IMR-90 (cell line): ENCODE results near the gene RPGR. TPM values are rescaled to one million over a fixed set of nuclear protein-coding genes. Genes with fewer than 3 reads are reported as not detected.

Source experiments
- ATAC-seq: fragments of 200-7000 bp; cut with Tn5 transposase; 2 replicates; pipeline ENCODE4 v1.9.1; 2020; ENCODE audit warnings: low read depth, mild to moderate bottlenecking, moderate library complexity
- BruUV-seq: library from RNA; stranded (reverse); fragments of 400-500 nt; replicated peaks from 2 replicates; lab custom pipeline; 2021; lab: Mats Ljungman, UMichigan
- CTCF ChIA-PET: fragments of 300-600 bp; formaldehyde crosslinking; extraction: SDS; loops from one replicate; lab custom pipeline; 2021; ENCODE audit warnings: antibody characterized with exemption; lab: Yijun Ruan, JAX
- POLR2A ChIA-PET: fragments of 300-600 bp; sonication (Branson Sonifier 250); formaldehyde crosslinking; loops from one replicate; lab custom pipeline; 2022; ENCODE audit warnings: antibody characterized with exemption; ENCODE audit not compliant: unreplicated experiment; lab: Charles Lee
- DNase-seq: peaks from one replicate; pipeline ENCODE4 v3.0.0; 2013
- H2AFZ ChIP-seq: replicated peaks from 2 replicates; pipeline ENCODE3; 2013; ENCODE audit warnings: low read length, mild to moderate bottlenecking; ENCODE audit not compliant: poor library complexity
- H2AK5ac ChIP-seq: 2 replicates; pipeline ENCODE4 v1.6.1; 2013; ENCODE audit warnings: low read depth, low read length, inconsistent platforms
- H2AK9ac ChIP-seq: replicated peaks from 2 replicates; pipeline ENCODE3; 2013; ENCODE audit warnings: mild to moderate bottlenecking, low read depth, low read length, moderate library complexity; ENCODE audit not compliant: poor library complexity
- H2BK120ac ChIP-seq: 2 replicates; pipeline ENCODE4 v1.6.1; 2013; ENCODE audit warnings: low read depth, low read length, inconsistent platforms
- H2BK15ac ChIP-seq: 3 replicates; pipeline ENCODE4 v1.6.1; 2013; ENCODE audit warnings: low read depth, low read length, inconsistent platforms
- H2BK20ac ChIP-seq: 2 replicates; pipeline ENCODE4 v1.6.1; 2013; ENCODE audit warnings: low read depth, mild to moderate bottlenecking, inconsistent platforms, low read length, moderate library complexity
- H2BK5ac ChIP-seq: 2 replicates; pipeline ENCODE4 v1.6.1; 2013; ENCODE audit warnings: mild to moderate bottlenecking, low read depth, low read length, inconsistent platforms; ENCODE audit not compliant: poor library complexity, severe bottlenecking
- H3K14ac ChIP-seq: replicated peaks from 2 replicates; pipeline ENCODE4 v1.6.1; 2013; ENCODE audit warnings: low read depth, low read length, inconsistent platforms
- H3K18ac ChIP-seq: 2 replicates; pipeline ENCODE4 v1.6.1; 2013; ENCODE audit warnings: low read depth, low read length, control low read depth
- H3K23ac ChIP-seq: 2 replicates; pipeline ENCODE4 v1.6.1; 2013; ENCODE audit warnings: low read depth, low read length, inconsistent platforms
- H3K27ac ChIP-seq: 2 replicates; pipeline ENCODE4 v1.5.1; 2013; ENCODE audit warnings: mild to moderate bottlenecking, control low read depth, low read length; ENCODE audit not compliant: insufficient read depth
- H3K27me3 ChIP-seq: 2 replicates; pipeline ENCODE4 v1.6.1; 2013; ENCODE audit warnings: low read length; ENCODE audit not compliant: control insufficient read depth, insufficient read depth
- H3K36me3 ChIP-seq: 2 replicates; pipeline ENCODE4 v1.6.1; 2013; ENCODE audit warnings: low read length, mixed read lengths; ENCODE audit not compliant: control insufficient read depth, insufficient read depth
- H3K4ac ChIP-seq: 2 replicates; pipeline ENCODE4 v1.6.1; 2013; ENCODE audit warnings: low read depth, low read length, inconsistent platforms
- H3K4me1 ChIP-seq: 2 replicates; pipeline ENCODE4 v1.6.1; 2013; ENCODE audit warnings: low read length, mixed read lengths; ENCODE audit not compliant: control insufficient read depth, insufficient read depth
- H3K4me2 ChIP-seq: 2 replicates; pipeline ENCODE4 v1.6.1; 2013; ENCODE audit warnings: low read depth, mild to moderate bottlenecking, control low read depth, low read length, moderate library complexity
- H3K4me3 ChIP-seq: 2 replicates; pipeline ENCODE4 v1.5.1; 2013; ENCODE audit warnings: low read depth, mild to moderate bottlenecking, control low read depth, low read length, moderate library complexity; ENCODE audit not compliant: insufficient read depth
- H3K56ac ChIP-seq: 2 replicates; pipeline ENCODE4 v1.6.1; 2013; ENCODE audit warnings: low read length, inconsistent platforms; ENCODE audit not compliant: insufficient read depth; ENCODE audit errors: extremely low read depth
- H3K79me1 ChIP-seq, 2 experiments: 2 replicates each; pipeline ENCODE4 v1.6.1; 2013; ENCODE audit warnings: low read length in 2 of 2, inconsistent platforms in 1 of 2, low read depth in 1 of 2
- H3K9ac ChIP-seq: 2 replicates; pipeline ENCODE4 v1.6.1; 2013; ENCODE audit warnings: low read depth, low read length, control low read depth
- H3K9me1 ChIP-seq: 2 replicates; pipeline ENCODE4 v1.6.1; 2013; ENCODE audit warnings: low read length, inconsistent platforms; ENCODE audit not compliant: insufficient read depth
- H3K9me3 ChIP-seq: 2 replicates; pipeline ENCODE4 v1.6.1; 2013; ENCODE audit warnings: low read length; ENCODE audit not compliant: control insufficient read depth, insufficient read depth
- H4K20me1 ChIP-seq: 2 replicates; pipeline ENCODE4 v1.6.1; 2013; ENCODE audit warnings: low read length, inconsistent platforms; ENCODE audit not compliant: insufficient read depth
- H4K5ac ChIP-seq: 2 replicates; pipeline ENCODE4 v1.6.1; 2013; ENCODE audit warnings: mild to moderate bottlenecking, low read depth, low read length, control low read depth
- H4K8ac ChIP-seq, 2 experiments: 2 replicates each; pipeline ENCODE4 v1.6.1; 2013; ENCODE audit warnings: low read depth in 2 of 2, low read length in 2 of 2, control low read depth in 1 of 2, inconsistent platforms in 1 of 2
- H4K91ac ChIP-seq: 2 replicates; pipeline ENCODE4 v1.6.1; 2013; ENCODE audit warnings: low read depth, low read length, inconsistent platforms; ENCODE audit not compliant: insufficient read depth
- BHLHE40 ChIP-seq: fragments of 150-350 bp; IDR thresholded peaks from 2 replicates; pipeline ENCODE4 v1.6.1; 2016; ENCODE audit warnings: mild to moderate bottlenecking, low read depth, low read length
- CHD1 ChIP-seq: IDR thresholded peaks from 2 replicates; pipeline ENCODE4 v1.6.1; 2012; ENCODE audit warnings: low read depth, low read length, improper control_type of control experiment
- FOS ChIP-seq: fragments of 150-350 bp; IDR thresholded peaks from 2 replicates; pipeline ENCODE4 v1.6.1; 2016; ENCODE audit warnings: low read depth, low read length
- RFX5 ChIP-seq: IDR thresholded peaks from 2 replicates; pipeline ENCODE4 v1.8.0; 2012; ENCODE audit warnings: low read depth, mild to moderate bottlenecking, low read length, moderate library complexity
- WGBS, 2 experiments: methylation state at CpG; one replicate each; pipeline versions ENCODE4 v1.1.5 to v1.1.7; 2013; ENCODE audit warnings: missing lambda C conversion rate in 2 of 2; ENCODE audit not compliant: insufficient read length in 1 of 2; ENCODE audit errors: extremely low coverage in 2 of 2; 5-methylcytosine and 5-hydroxymethylcytosine counted together
- dilution Hi-C: fragments of 300-500 bp; cut with HindIII; formaldehyde crosslinking; loops from one replicate; pipeline ENCODE4 v1.14.3; 2018; ENCODE audit warnings: low sequenced_read_pairs; ENCODE audit not compliant: unreplicated experiment
- in situ Hi-C: fragments of 300-500 bp; cut with MboI; formaldehyde crosslinking; loops from 3 replicates; pipeline ENCODE4 v1.14.3; 2019; ENCODE audit warnings: low sequenced_read_pairs, inconsistent platforms, mixed read lengths
- intact Hi-C: fragments of 100-400 bp; cut with micrococcal nuclease; formaldehyde crosslinking; loops from 2 replicates; pipeline ENCODE4 v1.10.0; 2022
- polyA plus RNA-seq, 3 experiments: library from polyadenylated mRNA; depleted of rRNA; stranded (reverse); fragments of >200 nt; gene quantifications; 2 replicates each; pipeline ENCODE4 v1.2.3, GENCODE V29; 2012; ENCODE audit warnings: low replicate concordance in 1 of 3
- total RNA-seq: library from RNA; depleted of rRNA; stranded (reverse); fragments of >200 nt; gene quantifications from 2 replicates; pipeline ENCODE4 v1.2.3, GENCODE V29; 2012
- TF ChIP-seq, protein P1 (sequence below): conservative IDR thresholded peaks from 2 replicates; pipeline ENCODE4 v1.5.1; 2012; ENCODE audit warnings: mild to moderate bottlenecking, low read depth, low read length, improper control_type of control experiment

Gene RPGR
- total and polyA plus RNA-seq, 2 of the 4 experiments (the other 2 are of a cell fraction) = 2.2 to 3.8 TPM

DNA sequence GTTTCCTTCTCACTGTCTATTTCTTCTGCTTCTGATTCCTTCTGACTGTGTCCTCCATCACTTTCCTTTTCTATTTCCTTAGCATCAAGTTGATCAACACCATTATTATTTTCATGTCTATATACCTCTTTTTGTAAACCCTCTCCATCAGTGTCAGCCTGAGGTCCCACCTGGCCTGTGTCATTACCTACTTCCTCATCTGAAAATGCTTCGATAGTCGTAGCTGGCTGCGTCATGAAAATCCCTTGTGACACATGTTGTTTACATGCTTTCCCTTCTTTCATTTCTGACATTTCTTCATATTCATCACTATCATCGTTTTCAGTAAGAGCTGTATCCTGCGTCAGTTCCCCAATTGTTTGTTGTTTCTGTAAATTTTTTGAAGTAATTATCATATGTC is 39.6 kb downstream of the RPGR start:
- Histone ChIP-seq H3K9me3 (no peaks in the 10 kb centered on the region), H3K27me3 (no peaks in the 10 kb centered on the region; the same call in 1 of the 2 replicates), H3K23ac (no peak overlapping the region), H2AK9ac (no peak overlapping the region), H3K56ac (no peak overlapping the region), H3K14ac (no peak overlapping the region), H2AK5ac (no peak overlapping the region), H3K9me1 (no peaks in the 10 kb centered on the region; the same call in 1 of the 2 replicates), H3K36me3 (no peaks in the 10 kb centered on the region), H4K91ac (no peak overlapping the region), H3K4me1 (no peaks in the 10 kb centered on the region), H3K79me1 (no peaks in the 10 kb centered on the region), H2BK20ac (no peak overlapping the region), H2BK120ac (no peak overlapping the region), H4K5ac (no peak overlapping the region), H3K27ac (no peak overlapping the region), H2AFZ (no peak overlapping the region), H2BK15ac (no peak overlapping the region), H3K4ac (no peak overlapping the region), H4K8ac (no peak overlapping the region), H2BK5ac (no peak overlapping the region), H3K4me3 (no peak overlapping the region), H3K4me2 (no peak overlapping the region), H3K18ac (no peak overlapping the region), H4K20me1 (no peaks in the 10 kb centered on the region), H3K9ac (no peak overlapping the region)
- intact Hi-C loops = no loop called here
- no peak for TF ChIP-seq FOS
- no peak for TF ChIP-seq RFX5
- TF ChIP-seq, protein P1, sequence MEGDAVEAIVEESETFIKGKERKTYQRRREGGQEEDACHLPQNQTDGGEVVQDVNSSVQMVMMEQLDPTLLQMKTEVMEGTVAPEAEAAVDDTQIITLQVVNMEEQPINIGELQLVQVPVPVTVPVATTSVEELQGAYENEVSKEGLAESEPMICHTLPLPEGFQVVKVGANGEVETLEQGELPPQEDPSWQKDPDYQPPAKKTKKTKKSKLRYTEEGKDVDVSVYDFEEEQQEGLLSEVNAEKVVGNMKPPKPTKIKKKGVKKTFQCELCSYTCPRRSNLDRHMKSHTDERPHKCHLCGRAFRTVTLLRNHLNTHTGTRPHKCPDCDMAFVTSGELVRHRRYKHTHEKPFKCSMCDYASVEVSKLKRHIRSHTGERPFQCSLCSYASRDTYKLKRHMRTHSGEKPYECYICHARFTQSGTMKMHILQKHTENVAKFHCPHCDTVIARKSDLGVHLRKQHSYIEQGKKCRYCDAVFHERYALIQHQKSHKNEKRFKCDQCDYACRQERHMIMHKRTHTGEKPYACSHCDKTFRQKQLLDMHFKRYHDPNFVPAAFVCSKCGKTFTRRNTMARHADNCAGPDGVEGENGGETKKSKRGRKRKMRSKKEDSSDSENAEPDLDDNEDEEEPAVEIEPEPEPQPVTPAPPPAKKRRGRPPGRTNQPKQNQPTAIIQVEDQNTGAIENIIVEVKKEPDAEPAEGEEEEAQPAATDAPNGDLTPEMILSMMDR = no peak
- TF ChIP-seq CHD1 = no peak
- TF ChIP-seq BHLHE40 = no peak
- BruUV-seq = no TSS peak
- WGBS, 2 experiments = 72% methylated on average over 3 of the region's 5 CpGs; no CpG with 5 or more reads in 1 of the 2 experiments
- dilution Hi-C loops = no loop called here
- no peak for DNase-seq
- ATAC-seq = no peak
- in situ Hi-C loops = no loop called here
- ChIA-PET POLR2A (no interaction called here), CTCF (no interaction called here)
